GM19395 (cell line): Measurements from ENCODE around the gene MT1HL1.
"Not testable (repeated sequence)": the region's sequence is repeated elsewhere in the genome, so short reads cannot be mapped to it uniquely, and the experiment has no call there.

Experiments
- ATAC-seq: cut with Tn5 transposase; IDR thresholded peaks from one replicate; pipeline ENCODE4 v1.9.1; 2021; ENCODE audit warnings: mild to moderate bottlenecking, moderate library complexity; ENCODE audit not compliant: unreplicated experiment

Gene MT1HL1

DNA sequence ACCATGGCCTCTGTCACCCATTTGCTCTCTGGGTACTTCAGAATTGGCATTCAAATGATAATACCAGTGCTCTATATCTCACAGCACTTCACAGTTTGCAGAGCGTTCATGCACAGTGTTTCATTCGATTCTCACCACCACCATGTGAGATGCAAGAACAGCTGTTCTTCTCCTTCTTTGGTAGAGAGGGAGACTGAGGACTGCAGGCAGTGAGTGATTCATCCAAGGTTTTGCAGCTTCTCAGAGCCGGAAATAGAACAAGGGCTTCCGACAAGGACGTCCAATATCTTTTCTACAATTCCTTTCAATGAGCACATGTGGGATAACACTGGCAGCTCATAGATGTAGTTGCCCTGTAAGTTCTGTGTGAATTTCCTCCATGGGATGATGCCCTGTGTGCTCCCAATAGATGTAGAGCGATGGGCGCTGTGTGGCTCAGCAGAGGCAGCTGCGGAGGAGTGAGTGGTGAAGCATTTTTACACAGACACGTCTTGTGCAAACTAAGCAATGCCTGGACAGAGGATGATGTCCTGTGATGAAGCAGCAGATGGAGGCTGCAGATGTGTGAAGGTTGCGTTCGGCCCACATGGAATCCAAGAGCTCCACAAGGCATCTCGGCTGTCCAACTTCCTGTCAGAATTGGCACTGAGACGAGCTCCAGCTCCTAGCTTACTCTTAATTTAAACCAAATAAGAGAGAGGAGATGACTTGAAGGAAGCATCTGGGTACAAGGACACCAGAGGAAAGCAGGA, 24.9 kb downstream of the MT1HL1 start:
- ATAC-seq, result no peak

DNA sequence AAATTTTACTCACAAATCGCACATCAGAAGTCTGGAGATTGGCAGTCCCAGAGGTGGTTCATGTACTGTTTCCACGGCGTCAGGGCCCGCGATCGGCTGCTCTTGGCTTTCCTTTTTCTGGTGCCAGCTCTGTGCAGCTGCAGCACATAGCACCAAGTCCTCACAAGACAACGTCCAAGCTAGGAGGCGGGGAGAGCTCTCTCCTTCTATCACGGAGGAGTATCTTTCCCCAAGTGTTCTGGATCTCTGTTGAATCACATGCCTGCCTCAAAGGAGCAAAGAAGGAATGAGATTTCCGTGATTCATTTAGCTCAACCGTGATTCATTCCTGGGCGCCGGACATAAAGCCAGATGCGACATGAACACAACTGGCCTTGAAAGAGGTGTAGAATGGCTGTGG, 25.5 kb downstream of the MT1HL1 start:
- ATAC-seq, result no peak

DNA sequence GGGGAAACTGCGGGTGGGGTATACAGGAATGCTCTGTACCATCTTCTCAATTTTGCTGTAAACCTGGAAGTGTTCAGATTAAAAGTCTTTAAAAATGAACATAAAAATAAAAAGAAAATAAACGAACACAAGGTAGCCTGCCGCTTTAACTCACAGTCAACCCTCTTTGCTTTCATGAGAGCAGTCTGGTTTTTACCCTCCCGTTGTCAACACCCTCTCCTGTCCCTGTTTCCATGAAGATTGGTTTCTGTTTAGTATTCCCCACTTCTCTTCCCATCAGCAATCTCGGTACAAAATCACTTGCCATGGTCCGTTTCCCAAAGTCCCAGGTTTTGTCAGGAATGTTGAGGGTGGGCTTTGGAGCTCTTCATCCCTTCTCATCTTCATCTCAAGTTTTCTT, 28.8 kb downstream of the MT1HL1 start:
- no peak for ATAC-seq

DNA sequence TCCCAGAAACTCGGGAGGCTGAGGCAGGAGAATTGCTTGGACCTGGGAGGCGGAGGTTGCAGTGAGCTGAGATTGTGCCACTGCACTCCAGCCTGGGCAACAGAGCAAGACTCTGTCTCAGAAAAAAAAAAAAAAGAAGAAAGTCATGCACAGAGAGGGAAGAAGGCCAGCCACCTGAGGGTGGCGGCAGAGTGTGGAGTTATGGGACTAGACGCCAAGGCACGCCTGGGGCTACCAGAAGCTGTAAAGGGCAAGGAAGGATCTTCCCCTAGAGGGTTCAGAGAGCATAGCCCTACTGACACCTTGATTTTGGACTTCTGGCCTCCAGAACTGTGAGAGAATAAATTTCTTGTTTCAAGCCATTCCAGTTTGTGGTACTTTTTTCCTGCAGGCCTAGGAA, 30.2 kb downstream of the MT1HL1 start:
- not testable (repeated sequence) for ATAC-seq

DNA sequence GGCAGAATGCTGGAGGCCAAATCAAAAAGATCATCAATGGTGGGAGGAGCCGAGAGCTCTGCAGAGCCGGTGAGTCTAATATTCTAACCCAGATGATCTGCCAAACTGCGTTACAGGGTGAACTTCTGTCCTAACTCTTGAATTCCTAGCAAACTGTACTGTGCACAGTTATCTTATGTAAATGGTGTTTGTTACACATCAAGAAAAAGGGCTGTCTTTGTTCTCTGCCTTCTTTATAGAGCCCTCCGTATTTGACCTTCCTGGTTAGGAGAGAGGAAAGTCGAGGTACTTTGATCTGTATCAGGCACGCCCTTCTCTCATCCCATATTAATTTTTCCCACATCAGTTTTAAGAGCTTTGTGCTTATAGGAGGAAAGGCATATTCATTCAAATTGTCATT, 37.6 kb downstream of the MT1HL1 start:
- ATAC-seq, result no peak

DNA sequence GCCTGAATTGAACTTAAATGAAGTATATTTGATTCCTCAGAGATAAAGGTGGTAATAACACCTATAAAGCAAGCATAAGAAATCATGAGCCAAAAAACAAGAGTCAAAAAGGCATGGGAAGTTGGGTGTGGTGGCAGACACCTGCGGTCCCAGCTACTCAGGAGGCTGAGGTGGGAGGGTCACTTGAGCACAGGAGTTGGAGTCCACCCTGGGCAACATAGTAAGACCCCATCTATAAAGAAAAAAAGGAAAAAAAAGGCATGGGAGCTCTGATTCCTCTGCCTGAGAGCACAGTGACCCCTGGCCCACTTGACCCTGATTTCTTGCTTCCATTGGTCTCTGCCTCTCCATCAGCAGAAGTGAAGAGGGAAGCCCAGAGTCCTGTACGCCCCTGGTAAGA, 40.3 kb downstream of the MT1HL1 start:
- ATAC-seq, result no peak

DNA sequence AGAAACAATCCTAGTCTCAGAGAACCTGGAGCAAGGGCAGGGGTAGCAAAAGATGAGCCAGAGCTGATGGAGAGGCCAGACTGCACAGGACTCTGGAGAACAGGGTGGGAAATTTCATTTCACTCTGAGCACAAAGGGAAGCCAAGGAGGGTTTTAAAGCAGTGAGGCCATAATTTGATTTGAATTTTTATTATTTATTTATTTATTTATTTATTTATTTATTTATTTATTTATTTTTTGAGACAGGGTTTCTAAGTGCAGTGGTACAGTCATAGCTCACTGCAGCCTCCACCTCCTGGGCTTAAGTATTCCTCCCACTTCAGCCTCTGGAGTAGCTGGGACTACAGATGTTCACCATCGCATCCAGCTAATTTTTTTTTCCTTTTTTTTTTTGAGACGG, 45.1 kb downstream of the MT1HL1 start:
- ATAC-seq, result no peak

DNA sequence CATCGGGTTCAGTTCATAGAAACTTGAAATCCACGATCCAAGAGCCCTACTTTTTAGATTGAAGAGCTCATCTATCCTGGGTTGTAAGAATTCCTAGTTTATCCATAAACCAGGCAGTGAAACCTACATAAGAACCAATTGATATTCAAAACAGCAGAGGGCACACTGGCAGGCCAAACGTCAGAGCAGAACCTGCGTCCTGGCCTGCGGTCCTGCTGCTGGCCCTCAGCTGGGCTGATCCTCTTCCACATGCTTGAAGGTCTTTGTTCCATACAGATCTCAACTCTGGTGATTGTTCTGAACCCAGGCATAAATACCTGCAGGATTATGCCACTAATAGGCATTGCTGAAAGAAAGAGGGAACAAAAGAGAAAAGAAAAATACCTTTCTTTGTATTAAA, 47.0 kb downstream of the MT1HL1 start:
- no peak for ATAC-seq
